Measurements from ENCODE around the gene ZSCAN5C.

Gene ZSCAN5C

DNA sequence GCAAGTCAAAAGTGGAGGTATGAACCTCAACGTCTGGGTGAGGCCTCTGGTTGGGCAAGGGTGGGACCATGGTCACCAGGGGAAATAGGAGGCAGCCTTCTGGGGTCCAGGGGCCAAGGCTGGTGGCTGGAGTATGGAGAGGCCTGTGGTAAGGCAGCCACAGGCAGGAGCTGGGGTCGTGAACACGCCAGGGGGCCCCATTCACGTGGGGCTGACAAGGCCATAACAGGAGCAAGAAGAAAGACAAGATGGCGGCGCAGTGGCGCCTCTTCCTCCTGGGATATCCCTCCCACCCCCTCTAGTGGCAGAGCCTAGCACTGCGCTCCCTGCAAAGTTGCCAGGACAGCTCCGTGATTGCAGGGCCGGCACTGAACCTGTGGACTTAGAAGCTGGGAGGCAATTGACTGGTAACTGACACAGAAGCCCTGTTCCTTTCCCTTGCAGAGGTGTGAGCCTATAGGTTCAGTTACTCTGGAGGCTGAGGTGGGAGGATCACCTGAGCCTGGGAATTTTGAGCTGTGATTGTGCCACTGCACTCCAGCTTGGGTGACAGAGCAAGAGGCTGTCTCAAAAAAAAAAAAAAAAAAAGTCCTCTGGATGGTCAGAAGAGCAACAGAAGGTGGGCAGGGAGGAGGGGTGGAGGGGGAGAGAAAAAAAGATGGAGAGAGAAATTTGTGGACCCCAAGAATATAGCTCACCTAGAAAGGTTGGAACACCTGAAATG, 50.8 kb downstream of the ZSCAN5C start:
- peak; percentile 97 for TF ChIP-seq CTCF (conservative IDR thresholded peaks at IDR 0.05; ENCODE audit: low read depth, low read length)
- no peak overlapping the region for H3K4me3 ChIP-seq (ENCODE audit: low read length)
- peak; percentile 19 for DNase-seq (ENCODE audit: low read depth)

- peak; percentile 7 for DNase-seq (ENCODE audit: low read depth)
- TF ChIP-seq CTCF (conservative IDR thresholded peaks at IDR 0.05; ENCODE audit: low read depth, low read length) = peak; percentile 38
- no peak overlapping the region for H3K4me3 ChIP-seq (ENCODE audit: low read length)
Measured at GRCh38 chr19:56253737-56254136, 51.7 kb downstream of the ZSCAN5C start.

DNA sequence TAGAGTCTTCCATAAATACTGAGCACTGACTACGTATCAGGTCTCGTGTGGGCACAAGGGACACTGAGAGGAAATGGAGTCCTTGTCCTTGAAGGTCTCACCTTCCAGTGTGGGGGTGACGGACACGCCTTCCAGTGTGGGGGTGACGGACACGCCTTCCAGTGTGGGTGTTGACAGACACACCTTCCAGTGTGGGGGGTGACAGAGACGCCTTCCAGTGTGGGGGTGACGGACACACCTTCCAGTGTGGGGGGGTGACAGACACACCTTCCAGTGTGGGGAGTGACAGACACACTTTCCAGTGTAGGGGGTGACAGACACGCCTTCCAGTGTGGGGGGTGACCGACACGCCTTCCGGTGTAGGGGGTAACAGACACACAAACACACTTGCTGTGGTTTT, 56.2 kb downstream of the ZSCAN5C start:
- no peak for TF ChIP-seq CTCF (conservative IDR thresholded peaks at IDR 0.05; ENCODE audit: low read depth, low read length)
- DNase-seq (ENCODE audit: low read depth) = no peak
- H3K4me3 ChIP-seq (ENCODE audit: low read length) = no peak overlapping the region

All from retinal pigment epithelial cell (primary cell).